ENCODE measurements around the gene MAGI2.

GRCh38 chr7:78307892-78308291 is 1145.6 kb downstream of the MAGI2 start:
- TF ChIP-seq, protein P1, sequence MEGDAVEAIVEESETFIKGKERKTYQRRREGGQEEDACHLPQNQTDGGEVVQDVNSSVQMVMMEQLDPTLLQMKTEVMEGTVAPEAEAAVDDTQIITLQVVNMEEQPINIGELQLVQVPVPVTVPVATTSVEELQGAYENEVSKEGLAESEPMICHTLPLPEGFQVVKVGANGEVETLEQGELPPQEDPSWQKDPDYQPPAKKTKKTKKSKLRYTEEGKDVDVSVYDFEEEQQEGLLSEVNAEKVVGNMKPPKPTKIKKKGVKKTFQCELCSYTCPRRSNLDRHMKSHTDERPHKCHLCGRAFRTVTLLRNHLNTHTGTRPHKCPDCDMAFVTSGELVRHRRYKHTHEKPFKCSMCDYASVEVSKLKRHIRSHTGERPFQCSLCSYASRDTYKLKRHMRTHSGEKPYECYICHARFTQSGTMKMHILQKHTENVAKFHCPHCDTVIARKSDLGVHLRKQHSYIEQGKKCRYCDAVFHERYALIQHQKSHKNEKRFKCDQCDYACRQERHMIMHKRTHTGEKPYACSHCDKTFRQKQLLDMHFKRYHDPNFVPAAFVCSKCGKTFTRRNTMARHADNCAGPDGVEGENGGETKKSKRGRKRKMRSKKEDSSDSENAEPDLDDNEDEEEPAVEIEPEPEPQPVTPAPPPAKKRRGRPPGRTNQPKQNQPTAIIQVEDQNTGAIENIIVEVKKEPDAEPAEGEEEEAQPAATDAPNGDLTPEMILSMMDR (conservative IDR thresholded peaks at IDR 0.05; ENCODE audit: low read depth, low read length): no peak
- no peak for TF ChIP-seq EZH2 (IDR thresholded peaks at IDR 0.05; ENCODE audit: borderline replicate concordance, low read depth, low read length, poor library complexity, severe bottlenecking)

All from A673 (cell line).